A204.1 (cell line): ENCODE data around the gene ENAM.
A peak's percentile ranks its signal among the peaks of the same experiment; 100 is the strongest.
"Not testable (repeated sequence)": the region's sequence is repeated elsewhere in the genome, so short reads cannot be mapped to it uniquely, and the experiment has no call there.

ENCODE experiments used
- FAIRE-seq: peaks from 2 replicates; lab custom pipeline; 2012; peaks lifted over from hg19 to GRCh38; lab: Jason Lieb, UNC

Gene ENAM

DNA sequence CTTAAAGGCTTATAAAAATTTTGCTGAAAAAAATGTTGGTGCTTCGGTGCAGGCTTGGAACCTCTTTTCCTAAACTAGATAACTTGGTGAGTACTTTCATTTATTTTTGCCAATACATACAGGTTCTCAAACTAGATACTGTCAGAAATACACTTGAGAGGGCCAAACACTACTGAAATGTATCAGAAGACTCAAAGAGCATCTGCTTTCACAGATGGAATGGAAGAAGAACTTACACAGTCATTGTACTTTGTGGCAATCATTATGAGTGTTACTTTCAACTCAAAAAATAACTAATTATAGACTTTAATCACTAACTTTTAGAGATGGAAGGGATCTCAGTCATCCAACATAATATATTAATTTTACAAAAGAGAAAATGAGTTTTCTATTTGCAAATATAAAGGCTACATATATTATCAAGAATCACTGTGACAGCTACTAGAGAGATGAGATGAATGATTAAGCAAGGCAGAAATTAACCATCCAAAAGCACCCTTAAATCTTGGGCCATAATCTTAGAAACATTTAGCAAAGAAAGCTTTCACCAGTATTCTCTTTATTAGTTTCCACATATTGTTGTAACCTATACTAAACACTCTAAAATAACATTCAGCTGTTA lies 1.0 kb downstream of the ENAM start:
- FAIRE-seq = no peak

DNA sequence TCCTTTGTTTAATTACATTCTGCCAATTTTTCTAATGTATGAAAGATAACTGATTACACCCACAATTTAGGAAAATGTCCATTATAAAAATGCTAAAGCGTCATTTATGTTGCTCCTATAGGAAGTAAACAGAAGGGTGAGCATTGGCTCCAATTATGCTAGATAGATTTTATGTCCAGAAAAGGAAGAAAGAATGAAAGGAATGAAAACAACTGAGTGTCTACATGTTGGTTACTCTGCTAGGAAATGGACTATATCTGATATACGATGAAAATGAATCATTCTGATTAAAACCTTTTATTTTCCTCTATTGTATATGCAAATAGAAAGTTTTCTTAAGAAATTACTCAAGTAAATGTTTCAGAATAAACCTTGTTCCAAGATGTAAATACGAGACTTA lies 1.6 kb downstream of the ENAM start:
- no peak for FAIRE-seq

DNA sequence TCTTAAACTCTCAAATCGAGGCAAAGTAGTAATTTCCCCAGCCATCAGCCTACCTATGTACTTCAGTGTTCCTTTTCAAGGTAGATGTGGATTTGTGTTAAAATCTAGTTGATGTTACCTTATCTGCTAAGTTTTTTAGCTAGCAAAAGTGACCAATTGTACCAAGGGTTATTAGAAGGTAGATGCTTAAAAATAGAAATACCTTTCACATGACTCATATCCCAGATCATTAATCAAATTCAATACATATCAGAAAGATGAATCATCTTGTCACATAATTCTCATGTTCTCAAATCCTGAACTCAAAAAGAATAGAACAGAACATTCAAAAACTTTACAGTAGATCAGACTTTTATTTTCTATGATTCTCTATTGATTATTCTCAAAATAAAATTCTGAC lies 3.5 kb downstream of the ENAM start:
- FAIRE-seq = peak; percentile 61

DNA sequence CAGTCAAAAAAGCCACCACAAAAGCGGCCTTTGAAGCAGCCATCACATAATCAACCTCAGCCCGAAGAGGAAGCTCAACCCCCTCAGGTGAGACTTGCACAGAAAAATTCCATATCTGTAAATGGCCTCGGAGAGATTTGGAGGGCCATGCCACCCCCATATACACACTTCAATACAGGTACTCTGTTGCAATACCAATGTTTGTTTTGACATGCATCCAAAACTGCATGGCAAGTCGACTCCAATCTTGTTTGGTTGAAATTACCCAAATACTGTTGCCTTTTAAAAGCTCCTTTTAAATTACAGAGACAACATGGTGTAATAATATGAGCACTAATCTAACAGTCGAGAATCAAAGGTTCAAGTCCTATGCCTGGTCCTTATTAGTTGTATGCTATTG lies 5.9 kb downstream of the ENAM start:
- no peak for FAIRE-seq

DNA sequence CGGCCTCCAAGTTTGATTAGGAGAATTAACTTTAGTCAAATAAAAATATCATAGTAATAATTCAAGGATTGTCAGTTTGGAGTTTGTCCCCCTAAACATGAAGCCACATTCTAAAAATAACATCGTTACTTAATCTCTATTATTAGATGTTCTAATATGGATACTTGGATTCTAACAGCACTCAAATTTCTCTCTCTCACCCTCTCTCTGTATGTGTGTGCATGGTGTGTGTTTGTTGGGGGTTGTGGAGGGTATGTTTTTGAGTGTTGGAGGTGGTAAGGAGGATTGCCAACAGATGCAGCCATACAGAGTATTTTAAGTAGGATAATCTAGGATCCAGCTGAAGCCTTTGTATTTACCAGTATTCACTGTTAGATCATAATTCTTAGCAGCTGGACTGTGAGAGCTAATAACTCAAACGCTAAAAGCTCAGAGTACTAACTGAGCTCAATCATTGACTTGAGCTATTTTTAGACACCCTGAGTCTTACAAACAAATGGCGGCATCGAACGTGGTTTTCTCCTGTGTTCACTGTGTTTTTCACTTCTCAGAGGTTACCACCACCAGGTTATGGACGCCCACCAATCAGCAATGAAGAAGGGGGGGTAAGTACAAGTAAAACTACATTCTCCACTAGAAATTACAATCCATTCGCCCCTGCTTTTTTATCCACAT lies 8.8 kb downstream of the ENAM start:
- FAIRE-seq = no peak

DNA sequence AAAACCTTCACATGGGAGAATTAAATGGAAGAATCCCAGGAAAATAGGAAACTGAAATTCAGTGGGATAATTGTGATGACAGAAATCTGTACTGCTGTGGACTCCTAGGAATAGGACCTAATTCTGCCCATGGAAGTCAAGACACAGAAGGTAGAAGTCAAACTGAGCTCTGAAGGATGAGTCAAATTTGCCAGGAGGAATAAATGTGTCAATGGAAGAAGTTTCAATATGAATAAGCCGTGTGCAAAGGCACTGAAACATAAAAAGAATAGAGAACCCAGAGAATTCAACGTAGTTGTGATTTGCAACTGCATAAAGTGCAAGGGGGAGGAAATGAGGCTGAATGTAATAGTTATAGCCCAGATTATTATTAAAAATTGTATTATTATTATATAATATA lies 11.6 kb downstream of the ENAM start:
- no peak for FAIRE-seq

DNA sequence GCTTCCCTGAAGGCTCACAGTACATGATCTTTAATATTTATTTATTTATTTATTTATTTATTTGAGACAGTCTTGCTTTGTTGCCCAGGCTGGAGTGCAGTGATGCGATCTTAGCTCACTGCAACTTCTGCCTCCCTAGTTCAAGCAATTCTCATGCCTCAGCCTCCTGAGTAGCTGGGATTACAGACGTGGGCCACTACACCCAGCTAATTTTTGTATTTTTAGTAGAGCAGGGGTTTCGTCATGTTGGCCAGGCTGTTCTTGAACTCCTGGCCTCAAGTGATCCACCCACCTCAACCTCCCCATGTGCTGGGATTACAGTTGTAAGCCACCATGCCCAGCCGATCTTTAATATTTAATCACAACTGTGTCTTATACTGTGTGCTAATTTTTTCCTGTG lies 22.2 kb downstream of the ENAM start:
- FAIRE-seq = not testable (repeated sequence)

DNA sequence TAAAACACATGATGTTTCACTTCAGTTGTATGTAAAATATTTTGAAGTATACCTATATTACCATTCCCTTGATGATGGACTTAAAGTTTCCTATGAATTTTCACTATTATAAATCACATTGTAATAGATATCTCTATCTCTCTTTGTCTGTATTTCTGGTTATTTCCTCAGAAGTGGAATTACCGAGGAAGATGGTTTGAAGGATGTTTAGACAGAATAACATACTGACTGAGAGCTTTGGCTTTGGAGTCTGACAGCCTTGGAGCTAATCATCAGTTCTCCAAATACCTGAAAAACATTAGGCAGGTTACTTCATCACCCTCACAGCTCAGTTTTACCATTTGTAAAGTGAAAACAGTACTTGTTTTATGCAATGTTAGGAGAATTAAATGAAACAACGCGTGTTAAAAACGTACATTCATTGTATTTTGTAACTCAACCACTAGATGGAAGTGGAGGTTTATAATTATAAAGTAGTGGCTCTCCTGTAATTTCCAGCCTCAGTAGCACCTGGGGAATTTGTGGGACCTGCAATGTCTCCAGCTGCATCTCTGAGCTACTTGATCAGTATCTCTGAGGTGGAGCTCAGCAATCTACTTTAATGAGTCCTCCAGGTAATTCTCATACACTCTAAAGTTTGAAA lies 23.4 kb downstream of the ENAM start:
- FAIRE-seq = peak; percentile 90

DNA sequence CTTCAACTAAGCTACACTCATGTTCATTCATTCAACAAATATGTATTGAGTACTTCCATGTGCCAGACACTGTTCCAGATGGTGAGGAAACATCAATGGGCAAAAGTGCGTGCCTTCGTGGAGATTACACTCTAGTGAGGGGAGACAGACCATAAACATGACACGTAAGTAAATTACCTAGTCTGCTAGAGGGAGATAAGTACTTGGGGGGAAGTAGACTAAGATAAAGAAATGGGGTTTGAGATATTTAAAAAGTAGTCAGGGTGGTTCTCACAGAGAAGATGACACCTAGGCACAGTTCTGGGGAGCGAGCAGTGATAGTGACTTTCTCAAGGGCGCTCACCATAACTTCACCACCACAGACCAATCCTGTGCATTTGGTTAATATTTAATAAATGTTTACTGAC lies 26.1 kb downstream of the ENAM start:
- FAIRE-seq = no peak

DNA sequence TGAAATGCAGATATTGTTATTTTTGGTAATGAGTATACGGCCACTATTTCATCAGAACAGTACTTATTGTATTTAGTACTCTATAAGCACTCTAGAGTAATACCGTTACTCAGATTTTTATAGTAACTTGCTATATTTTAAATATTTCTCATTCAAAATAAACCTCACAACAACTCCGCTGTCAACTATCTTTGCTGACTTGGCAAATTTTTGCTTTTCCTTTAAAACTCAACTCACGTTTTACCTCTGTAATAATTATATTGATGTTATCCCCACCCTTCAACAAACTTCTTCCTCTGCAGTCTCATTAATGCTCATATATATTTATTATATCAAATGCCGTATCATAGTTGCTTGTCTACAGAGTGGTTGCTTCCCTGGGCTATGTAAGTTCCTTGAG lies 28.8 kb downstream of the ENAM start:
- no peak for FAIRE-seq

DNA sequence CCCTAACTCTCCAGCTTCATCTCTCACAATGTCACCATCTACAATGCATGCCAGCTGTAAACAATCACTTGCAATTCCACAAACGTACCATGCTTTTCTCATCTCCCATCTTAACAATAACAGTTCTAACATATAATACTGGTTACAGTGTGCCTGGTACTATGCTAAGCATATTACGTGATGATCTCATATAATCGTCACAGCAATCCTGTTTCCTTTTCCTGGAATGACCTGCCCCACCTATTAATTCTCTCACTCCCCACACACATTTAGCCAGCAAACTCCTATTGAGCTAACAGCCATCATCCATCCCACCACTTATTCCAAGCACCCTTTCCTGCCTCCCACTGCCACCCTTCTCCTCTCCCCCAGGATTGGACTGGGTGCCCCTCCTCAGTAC lies 29.9 kb downstream of the ENAM start:
- no peak for FAIRE-seq

DNA sequence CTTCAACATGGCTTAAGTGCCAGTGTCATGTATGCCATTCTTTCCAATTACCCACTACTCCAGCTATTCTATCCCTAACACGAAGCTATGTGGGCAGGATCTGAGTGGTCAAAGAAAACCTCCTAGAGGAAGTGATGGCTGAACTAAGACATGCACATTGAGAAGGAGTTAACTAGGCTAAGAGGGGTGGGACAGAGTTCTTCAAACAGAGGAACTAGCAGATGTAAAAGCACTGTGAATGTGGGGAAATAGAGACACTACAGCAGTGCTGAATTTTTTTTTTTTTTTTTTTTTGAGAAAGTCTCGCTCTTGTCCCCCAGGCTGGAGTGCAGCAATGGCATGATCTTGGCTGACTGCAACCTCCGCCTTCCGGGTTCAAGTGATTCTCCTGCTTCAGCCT lies 31.6 kb downstream of the ENAM start:
- FAIRE-seq = no peak

DNA sequence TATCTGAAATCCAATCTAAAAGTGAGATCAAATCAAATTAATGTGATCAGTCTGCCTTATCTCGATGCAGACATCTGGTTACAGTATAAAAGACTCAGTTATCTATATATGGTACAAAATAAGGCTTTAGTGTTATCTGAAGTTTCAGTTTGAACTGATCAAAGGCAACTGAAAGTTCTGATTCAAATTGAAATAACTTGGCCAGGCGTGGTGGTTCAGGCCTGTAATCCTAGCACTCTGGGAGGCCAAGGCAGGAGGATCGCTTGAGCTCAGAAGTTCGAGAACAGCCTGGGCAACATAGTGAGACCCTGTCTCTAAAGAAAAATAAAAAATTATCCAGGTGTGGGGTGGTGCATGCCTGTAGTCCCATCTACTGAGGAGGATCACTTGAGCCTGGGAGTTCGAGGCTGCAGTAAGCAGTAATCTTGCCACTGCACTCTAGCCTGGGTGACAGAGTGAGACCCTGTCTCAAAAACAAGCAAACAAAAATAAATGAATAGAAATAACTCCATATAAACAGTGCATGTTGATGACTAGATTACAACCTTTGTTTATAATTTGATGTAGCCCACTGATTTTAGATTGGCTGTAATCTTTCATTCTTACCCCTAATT lies 32.9 kb downstream of the ENAM start:
- FAIRE-seq = not testable (repeated sequence)

DNA sequence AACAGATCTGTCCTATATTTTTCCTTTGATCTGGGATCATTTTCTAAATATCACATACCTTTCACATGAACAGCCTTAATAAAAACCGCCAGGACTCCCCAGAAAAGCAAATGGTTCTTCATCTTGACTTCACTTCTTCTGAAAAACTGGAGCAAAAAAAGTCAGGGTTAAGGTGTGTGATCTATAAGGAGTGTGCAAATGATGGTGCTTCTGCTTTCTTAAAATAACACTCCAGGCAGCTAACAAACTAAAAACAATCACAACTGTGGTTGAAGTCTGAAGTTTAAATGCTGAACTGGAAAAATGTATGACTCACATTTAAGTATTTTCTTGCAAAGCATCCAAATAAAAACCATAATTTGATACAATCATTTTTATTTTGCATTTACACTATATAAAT lies 37.8 kb downstream of the ENAM start, which contains the start of gene JCHAIN:
JCHAIN (minus strand) TSS at position 140 of the 400 bp plus-strand sequence; CDS start at position 122, 18 bp downstream.
- no peak for FAIRE-seq

DNA sequence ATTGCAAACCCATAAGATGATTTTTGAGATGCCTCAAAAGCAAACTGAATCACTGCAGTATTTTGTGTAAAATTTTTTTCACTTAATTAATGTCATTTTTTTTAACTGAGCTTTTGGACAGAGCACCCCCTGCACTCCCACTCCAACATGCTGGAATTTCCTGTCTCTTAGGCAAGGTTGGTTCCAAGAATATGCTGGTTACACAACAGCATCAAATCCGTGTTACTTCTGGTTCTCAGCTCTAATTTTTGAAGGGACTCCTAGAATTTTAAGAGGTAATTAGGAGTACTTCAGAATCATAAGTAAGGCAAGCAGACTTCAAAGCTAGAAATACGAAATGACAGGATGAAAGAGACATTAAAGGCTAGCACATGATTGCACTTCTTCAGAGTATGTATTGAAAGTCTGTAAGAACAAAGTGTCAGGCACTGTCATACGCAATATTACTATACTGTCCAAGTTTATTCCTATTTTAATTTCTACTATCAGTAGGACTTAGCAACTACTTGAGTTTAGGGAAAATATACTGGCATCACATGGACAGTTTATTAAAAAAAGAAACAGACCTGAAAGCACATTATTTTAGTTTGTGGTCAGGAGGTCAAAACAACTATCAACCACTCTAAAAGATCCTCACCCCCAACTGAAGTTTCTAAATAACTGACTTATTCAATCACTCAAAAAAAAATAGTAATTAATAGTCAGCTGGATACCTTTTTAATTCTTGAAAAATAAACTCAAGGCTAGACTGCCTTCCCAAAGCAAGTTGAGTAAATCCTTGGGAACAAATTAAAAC lies 39.4 kb downstream of the ENAM start:
- FAIRE-seq = no peak

DNA sequence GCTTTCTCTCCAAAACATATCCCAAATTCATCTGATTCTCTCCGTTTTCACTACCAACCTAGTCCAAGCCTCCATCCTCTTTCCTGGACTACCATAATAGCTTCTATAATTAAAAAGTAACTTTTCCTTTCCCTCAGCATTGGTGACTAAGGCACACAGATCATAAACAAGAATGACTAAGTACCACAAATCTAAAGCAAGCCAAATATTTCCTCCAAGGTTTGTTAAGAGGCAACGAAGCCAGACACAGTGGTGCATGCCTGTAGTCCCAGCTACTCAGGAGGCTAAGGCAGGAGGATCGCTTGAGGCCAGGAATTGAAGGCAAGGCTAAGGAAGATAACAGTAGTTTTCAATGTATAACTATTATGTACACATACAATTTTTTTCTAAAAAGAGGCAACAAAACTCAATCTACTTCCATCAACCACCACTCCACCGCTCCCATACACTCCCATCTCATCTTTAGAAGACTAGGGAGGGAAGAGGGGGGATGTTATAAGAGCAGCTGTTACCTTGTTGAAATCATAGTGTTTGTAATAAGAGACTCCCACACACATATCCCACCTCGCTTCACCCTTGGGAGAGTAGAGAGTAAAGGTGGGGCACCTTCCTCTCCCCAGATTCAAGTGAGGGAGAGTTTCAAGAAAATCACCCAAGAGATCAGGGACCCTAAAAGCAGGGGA lies 41.9 kb downstream of the ENAM start:
- FAIRE-seq = no peak

DNA sequence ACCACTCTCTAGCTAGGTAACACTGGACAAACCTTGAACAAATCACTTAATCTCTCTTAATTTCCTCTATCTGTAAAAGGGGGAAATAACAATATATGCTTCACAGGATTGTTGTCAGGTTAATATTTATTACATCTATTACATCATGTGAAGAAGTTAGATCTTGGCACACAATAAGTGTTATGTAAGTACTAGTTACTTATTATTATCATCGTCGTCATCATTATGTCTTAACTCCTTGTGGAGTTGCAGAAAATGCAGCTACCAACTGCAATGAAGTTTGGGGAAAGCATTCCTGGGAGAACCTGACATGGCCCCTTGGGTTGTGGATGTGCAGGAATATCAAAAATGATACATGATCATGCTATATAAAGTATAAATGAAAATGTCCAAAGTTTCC lies 42.5 kb downstream of the ENAM start:
- FAIRE-seq = no peak

DNA sequence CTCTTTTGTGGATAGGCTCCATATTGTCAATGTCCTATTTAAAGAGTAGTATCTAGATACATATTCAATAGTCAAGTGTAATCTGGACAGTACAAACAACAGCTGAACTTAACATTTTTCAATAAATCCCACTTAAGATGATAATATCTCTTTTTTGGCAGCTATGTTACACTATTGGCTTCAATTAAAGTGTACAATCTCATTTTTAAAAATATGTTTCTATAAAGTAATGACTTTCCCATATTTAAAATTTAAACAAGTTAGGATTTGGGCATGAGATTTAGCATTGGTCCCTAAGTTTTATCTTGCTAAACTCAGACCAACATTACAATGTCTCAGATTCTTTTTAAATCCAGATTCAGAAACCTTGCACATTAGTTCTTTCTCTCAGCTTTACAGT lies 45.6 kb downstream of the ENAM start:
- no peak for FAIRE-seq

DNA sequence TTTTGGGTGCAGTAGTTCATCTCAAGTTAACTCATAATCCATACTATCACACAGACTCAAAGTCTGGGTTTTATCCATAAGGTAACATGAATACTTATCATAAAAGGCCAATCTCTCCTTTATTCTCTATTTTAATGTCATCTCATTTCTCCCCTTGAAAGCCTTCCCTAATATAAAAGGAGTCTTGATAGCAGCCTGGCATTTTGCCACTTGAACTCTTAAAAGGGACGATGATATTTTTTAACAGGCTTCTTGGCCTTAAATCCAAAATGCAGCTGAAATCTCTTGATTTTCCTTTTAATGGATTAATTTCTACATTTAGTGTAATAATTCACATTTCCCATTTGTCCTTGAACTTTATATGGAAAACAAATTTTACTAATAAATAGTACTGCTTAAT lies 46.2 kb downstream of the ENAM start:
- no peak for FAIRE-seq

DNA sequence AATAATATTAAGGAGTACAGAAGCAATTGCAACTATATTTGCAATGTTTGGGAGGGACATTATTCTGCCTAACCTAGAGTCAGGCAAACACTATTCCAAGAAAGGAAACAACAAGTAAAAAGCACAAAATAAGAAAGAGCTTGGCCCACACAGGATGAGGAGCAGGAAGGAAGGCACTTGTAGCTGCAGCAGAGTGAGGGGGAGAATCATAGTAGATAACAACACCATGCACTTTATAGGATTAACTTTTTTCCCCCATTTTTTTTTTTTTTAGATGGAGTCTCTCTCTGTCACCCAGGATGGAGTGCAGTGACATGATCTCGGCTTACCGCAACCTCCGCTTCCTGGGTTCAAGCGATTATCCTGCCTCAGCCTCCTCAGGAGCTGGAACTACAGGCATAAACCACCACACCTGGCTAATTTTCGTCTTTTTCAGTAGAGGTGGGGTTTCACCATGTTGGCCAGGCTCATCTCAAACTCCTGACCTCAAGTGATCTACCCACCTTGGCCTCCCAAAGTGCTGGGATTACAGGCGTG lies 48.1 kb downstream of the ENAM start:
- no peak for FAIRE-seq

DNA sequence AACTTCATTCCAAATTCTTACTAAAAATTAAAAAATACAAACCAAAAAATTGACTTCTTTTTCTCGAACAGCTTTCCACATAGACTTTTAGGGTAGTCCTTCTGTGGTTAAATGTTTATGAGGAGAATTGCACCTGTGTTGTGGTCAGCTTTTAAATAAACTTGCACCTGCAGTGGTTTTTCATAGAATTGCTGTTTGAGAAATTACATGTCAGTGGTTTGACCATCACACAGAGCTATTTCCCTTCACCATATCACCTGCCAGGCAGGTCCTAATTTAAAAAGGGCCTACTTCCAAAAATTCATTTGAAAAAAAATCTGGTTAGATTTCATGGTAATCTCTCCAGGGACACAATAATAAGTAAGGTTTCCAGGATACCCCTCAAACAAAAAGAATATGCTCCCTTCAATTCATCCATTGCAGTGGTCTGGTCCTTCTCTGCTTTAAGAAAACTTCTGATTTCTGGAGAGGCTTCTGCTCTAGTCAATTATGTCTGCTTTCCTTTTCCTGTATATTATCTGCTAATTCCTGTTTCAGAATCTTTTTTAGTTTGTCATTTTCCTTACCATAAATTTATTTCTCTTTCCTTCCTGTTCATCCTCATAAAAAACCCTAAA lies 49.9 kb downstream of the ENAM start:
- no peak for FAIRE-seq
